ENCODE data around the gene PCSK5.
"Not testable (repeated sequence)": the region's sequence is repeated elsewhere in the genome, so short reads cannot be mapped to it uniquely, and the experiment has no call there.

The PCSK5 gene

DNA sequence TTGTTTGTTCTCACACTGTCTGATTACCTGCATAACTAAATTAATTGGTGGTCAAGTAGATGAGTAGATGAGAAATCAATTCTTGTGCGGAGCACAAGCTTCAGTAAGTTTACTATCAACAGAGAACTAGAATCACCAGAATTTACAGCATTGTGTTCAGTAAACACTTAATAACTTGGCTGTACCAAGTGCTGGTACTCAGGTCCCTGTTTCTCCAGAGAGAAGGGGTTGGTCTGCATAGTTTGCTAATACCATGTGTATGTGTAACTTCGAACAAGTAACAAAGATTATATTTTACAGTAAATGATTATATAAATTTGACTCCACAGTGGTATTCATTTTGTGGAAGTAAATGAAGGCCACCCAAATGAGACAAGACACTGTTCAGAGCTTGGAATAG, 146.3 kb downstream of the PCSK5 start:
- DNase-seq (ENCODE audit: extremely low spot score, insufficient read length, low read depth): no peak
- FAIRE-seq: no peak

- no peak for DNase-seq (ENCODE audit: extremely low spot score, insufficient read length, low read depth)
Measured at GRCh38 chr9:76037587-76038225, 147.2 kb downstream of the PCSK5 start.

GRCh38 chr9:76038431-76038830, 148.0 kb downstream of the PCSK5 start:
- DNase-seq (ENCODE audit: extremely low spot score, insufficient read length, low read depth): no peak
- FAIRE-seq: no peak

More at GRCh38 chr9:76037587-76038225, 147.2 kb downstream of the PCSK5 start:
- no peak for FAIRE-seq

DNA sequence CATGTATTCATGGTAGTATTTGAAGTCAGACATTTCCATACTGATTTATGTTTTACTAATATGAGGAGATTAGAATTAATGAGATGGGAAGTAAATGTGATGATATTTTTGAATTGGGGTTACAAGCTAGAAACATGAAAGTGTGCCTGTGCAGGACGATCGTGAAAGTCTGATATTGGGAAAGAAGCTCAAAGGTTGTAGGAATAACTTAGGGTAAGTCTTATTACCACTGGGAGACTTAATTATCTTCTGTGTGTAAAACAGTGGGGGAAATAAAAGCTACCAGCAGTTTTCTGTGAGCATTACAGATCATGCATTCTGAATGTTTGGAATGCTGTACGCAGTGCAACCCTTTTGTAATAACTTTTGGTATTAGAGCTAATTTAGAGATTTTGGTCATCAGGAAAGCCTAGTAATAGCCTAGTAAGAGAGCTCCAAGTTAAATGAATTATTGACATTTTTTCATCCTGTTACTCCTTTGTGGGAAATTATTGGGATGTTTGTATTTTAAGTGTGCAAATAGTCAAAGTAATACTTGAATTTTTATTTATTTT, 153.9 kb downstream of the PCSK5 start:
- FAIRE-seq: no peak
- no peak for DNase-seq (ENCODE audit: extremely low spot score, insufficient read length, low read depth)

DNA sequence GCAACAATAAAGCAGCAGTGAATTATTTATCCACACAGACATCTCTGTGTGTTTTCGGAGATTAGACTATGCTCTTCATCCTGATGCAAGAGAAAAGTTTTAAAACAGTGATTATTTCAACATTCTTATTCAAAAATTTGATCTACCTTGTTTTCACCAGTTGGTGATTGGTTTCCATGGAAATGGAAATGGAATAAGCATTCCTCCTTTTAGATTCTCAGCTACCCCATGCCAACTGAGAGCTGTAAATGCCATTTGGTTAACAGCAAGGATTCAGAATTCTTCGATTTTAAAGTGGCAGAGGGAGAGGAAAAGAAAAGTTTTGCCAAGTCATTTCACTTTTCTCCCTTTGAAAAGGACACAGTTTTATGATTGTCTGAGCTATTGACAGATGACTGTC, 154.7 kb downstream of the PCSK5 start:
- DNase-seq (ENCODE audit: extremely low spot score, insufficient read length, low read depth): no peak

GRCh38 chr9:76049341-76049740, 158.9 kb downstream of the PCSK5 start:
- FAIRE-seq: no peak

More for the DNA sequence above, 154.7 kb downstream of the PCSK5 start:
- no peak for FAIRE-seq

GRCh38 chr9:76067696-76068095, 177.2 kb downstream of the PCSK5 start:
- no peak for DNase-seq (ENCODE audit: extremely low spot score, insufficient read length, low read depth)
- no peak for FAIRE-seq

More at GRCh38 chr9:76049341-76049740, 158.9 kb downstream of the PCSK5 start:
- no peak for DNase-seq (ENCODE audit: extremely low spot score, insufficient read length, low read depth)

DNA sequence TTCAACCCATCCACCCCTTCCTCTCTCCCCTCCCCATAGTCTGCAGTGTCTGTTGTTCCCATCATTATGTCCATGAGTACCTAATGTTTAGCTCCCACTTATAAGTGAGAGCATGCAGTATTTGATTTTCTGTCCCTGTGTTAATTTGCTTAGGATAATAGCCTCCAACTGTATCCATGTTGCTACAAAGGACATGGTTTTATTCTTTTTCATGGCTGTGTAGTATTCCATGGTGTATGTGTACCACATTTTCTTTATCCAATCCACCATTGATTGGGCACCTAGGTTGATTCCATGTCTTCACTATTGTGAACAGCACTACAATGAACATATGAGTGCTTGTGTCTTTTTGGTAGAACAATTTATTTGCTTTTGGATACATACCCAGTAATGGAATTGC, 187.1 kb downstream of the PCSK5 start:
- FAIRE-seq (no peak), DNase-seq (ENCODE audit: extremely low spot score, insufficient read length, low read depth) (no peak)

- FAIRE-seq; DNase-seq (ENCODE audit: extremely low spot score, insufficient read length, low read depth): not testable (repeated sequence)
Measured at GRCh38 chr9:76081281-76081680, 190.8 kb downstream of the PCSK5 start.

DNA sequence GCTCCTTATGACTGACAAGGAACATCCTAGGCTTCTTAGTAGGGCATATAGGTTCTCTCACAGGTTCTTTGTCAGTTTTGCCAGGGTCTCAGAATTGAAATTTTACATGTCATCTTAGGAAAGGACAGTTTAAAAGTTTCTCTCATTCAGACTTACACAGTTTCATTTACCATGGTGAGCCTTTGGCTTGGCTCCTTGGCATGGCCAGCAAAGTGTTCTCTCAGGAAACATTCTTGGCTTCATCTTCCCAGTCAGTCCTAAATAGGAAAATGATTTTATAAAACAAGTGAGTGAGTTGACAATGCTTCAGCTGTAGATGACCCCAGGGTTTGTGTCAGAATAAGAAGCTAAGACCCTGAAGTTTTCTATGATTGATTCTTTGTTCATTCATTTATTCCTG, 191.6 kb downstream of the PCSK5 start:
- no peak for FAIRE-seq
- DNase-seq (ENCODE audit: extremely low spot score, insufficient read length, low read depth): no peak

- DNase-seq (ENCODE audit: extremely low spot score, insufficient read length, low read depth) (no peak), FAIRE-seq (no peak)
Measured at GRCh38 chr9:76085596-76085995, 195.1 kb downstream of the PCSK5 start.

DNA sequence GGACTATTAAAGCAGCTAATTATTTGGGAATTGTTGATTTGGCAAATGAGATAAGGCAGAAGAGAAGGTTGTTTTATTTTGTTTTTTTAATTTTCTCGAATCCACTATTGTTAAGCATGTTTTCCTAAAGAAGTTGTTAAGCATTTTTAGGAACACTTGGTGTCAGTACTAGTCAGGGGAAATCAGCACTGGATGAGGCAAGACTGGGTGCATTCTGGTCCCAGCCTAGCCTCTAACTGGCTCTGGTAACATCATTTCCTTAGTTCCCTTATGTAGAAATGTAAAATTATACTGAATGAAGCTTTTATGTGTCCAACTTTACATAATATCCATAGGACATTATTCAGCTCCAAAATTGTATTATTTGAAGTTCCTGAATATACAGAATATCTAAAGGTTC, 196.1 kb downstream of the PCSK5 start:
- FAIRE-seq: no peak
- no peak for DNase-seq (ENCODE audit: extremely low spot score, insufficient read length, low read depth)

GRCh38 chr9:76087976-76088375, 197.5 kb downstream of the PCSK5 start:
- FAIRE-seq: no peak
- no peak for DNase-seq (ENCODE audit: extremely low spot score, insufficient read length, low read depth)

DNA sequence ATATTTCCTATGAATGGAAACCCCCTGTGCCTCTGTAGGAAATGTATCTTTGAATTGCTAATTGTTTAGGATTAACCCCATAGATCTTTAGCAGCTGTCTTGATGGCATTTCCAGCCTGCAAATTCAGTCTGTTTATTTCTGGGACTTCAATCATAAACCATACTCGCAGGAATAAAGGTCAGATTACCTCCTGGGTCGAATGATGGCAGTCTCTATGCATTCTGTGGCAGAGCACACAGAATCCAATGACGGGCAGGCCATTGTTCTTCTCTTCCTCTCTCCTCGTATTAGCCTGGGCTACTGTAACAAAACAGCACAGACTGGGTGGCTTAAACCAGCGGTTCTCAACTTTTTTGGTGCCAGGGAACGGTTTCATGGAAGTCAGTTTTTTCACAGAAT, 199.9 kb downstream of the PCSK5 start:
- DNase-seq (ENCODE audit: extremely low spot score, insufficient read length, low read depth) (no peak), FAIRE-seq (no peak)

DNA sequence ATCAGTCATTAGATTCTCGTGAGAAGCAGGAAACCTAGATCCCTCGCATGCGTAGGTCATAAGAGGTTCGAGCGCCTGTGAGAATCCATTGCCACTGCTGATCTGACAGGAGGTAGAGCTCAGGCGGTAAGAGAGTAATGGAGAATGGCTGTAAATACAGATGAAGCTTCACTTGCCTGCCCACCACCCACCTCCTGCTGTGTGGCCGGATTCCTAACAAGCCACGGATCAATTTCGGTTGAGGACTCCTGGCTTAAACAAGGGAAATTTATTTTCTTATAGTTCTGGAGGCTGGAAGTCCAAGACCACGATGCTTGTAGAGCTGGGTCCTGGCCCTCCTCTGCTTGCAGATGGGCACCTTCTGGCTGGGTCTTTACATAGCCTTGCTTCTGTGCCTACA, 200.4 kb downstream of the PCSK5 start:
- DNase-seq (ENCODE audit: extremely low spot score, insufficient read length, low read depth) (no peak), FAIRE-seq (no peak)

DNA sequence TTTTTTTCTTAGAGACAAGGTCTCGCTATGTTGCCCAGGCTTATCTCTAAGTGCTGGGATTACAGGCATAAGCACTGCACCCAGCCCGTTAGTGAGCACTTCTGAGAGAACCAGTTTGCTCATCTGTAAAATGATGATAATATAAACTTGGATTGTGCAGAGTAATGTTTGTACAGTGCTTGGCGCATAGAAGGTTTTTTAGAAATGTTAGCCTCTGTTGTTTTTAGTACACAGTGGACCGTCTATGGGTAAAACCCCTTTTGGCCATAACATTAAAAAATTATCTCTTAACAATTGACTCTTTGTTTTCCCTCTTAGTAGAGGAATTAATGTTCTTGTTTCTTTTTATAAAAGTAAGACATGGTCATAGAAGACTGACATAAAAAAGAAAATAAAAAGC, 202.1 kb downstream of the PCSK5 start:
- no peak for FAIRE-seq
- no peak for DNase-seq (ENCODE audit: extremely low spot score, insufficient read length, low read depth)

- FAIRE-seq: no peak
- DNase-seq (ENCODE audit: extremely low spot score, insufficient read length, low read depth): no peak
Measured at GRCh38 chr9:76095585-76095984, 205.1 kb downstream of the PCSK5 start.

GRCh38 chr9:76099516-76099915, 209.0 kb downstream of the PCSK5 start:
- DNase-seq (ENCODE audit: extremely low spot score, insufficient read length, low read depth): no peak

DNA sequence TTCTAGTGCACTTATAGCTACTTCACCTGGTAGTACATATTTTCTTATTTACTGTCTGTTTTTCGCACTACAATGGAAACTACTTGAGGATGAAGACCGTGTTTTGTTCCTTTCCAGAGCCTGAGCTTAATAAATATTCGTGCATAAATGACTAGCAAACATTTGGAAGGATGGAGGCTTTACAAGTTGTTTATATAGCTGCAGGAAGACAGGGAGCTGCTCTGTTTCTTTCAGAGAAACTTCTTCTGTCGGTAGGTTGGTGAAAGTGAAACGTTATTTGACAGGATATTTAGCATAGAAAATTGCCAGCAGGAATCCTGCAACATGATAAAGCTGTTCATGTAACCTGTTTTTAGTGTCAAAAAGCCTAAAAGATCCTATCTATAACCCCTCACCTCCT, 210.6 kb downstream of the PCSK5 start:
- no peak for DNase-seq (ENCODE audit: extremely low spot score, insufficient read length, low read depth)
- no peak for FAIRE-seq

More at GRCh38 chr9:76099516-76099915, 209.0 kb downstream of the PCSK5 start:
- FAIRE-seq: no peak

DNA sequence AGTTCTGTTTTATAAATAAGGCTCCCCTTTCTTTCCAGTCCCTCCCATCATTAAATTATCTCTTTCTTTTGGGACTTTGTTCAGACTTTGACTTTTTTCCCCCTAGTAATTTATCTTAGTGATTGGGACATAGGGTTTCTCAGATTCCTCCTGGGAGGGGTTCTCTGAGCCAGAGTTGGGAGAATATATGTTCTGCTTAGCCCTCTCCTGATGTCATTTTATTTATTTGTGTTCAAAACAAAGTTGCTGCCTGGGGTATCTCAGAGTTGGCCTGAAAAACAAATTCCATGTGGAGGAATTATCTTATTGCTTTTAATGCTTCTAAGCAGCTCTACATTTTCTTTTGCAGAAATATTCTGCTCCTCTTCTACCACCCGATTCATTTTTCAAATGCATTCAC, 211.0 kb downstream of the PCSK5 start:
- DNase-seq (ENCODE audit: extremely low spot score, insufficient read length, low read depth) (no peak), FAIRE-seq (no peak)

GRCh38 chr9:76101947-76102346, 211.5 kb downstream of the PCSK5 start:
- no peak for DNase-seq (ENCODE audit: extremely low spot score, insufficient read length, low read depth)
- FAIRE-seq: no peak
